COLO829 (cell line): ENCODE results near the gene FMNL2.
"Not testable (repeated sequence)": the region's sequence is repeated elsewhere in the genome, so short reads cannot be mapped to it uniquely, and the experiment has no call there.

ENCODE experiments used
- DNase-seq: peaks from one replicate; pipeline ENCODE4 v3.0.0; 2012; ENCODE audit warnings: low spot score

FMNL2 gene

DNA sequence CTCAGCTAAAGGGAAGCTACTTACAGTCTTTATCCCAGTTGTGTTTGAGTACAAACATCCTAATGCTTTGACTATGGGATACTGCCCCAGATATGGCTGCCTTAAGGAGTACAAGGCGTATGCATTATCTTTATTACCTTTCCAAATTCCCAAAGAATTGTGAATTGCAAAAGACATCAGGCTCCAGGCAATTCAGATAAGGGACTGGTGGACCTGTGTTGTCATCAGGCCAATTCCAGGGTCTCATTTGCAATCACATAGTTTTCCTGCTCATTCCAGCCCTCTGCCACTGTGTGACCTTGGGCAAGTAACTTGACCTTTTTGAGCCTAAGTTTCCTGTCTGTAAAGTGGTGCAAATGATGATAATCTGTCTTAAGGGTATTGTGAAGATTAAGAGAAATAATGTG, 137.5 kb downstream of the FMNL2 start:
- DNase-seq = no peak

DNA sequence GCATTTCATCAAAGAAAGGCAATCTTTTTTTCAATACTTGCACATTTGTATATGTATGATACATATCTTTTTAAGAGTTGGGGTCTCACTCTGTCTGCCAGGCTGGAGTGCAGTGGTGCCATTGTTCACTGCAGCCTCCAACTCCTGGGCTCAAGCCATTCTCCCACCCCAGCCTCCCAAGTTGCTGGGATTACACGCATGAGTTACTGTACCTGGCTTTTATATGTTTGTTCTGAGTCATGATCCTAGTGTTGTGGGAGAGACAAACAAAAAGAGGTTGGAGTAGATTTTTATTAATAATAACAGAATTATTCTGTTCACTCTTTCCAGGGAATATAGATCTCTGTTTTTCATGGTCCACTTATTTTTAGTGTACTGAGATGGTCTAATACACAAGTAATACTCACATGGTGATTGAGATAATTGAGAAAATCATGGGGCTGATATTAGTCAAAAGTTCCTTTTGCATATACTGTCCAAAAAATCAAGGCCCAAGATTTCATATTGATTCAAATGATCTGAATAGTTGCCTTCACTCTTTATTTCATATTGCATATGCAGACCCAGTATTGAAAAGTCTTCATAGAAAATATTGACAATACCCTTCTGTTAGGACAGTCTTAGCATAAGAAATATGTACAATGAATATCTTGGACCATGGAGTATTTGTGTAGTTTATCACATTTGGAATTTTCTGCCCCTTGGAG, 138.3 kb downstream of the FMNL2 start:
- no peak for DNase-seq

- not testable (repeated sequence) for DNase-seq
Observed at GRCh38 chr2:152474523-152474922, 139.5 kb downstream of the FMNL2 start.

DNA sequence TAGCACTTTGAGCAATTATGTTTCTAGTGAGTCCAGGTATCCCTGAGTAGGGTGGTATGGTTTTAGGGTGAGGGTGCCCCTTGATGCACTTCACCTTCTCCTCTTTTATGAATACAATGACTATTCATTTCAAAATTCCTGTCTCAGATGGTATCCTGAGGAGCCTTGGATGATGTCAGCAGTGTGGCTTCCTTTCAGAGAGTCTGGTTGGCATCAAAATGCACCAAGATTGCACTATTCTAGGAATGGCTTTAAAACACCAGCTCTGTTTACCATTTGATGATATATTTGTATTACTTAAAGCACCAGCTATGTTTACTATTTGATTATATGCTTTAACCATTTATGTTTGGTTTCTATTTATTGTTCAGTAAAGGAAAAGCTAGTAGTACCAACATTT, 141.0 kb downstream of the FMNL2 start:
- DNase-seq = no peak

DNA sequence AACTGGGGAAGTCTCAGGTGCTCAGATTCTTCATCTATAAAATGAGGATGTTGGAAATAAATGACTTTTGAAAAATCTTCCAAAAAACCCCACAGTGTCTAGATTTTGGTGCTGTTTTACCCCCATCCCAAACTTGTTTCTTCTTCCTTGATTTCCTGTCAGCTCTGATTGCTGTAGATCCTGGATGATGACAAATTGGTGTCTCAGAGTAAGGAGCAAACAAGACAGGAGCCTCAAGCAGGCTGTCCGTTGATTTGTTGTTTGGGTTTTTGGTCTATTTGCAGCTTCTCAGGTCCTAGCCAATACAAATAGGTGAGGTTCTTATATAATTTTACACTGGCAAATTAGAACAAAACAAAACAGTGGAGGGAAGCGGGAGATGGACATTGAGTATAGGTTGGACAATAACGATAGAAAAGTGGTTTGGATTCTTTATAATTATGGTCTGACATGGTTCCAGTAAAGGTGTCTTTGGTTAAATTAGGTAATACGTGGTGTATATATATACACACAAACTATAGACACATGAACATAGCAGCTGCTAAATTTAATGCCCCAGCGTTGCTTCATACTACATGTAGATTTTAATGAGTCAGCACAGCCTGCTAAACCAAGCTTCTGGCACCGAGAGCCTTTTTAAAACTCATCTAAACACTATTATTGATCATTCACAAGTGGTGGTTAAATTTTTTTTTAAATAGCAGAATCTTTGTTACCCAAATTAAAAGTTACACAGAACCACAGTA, 142.5 kb downstream of the FMNL2 start:
- no peak for DNase-seq

GRCh38 chr2:152479282-152479681, 144.3 kb downstream of the FMNL2 start:
- DNase-seq = no peak

GRCh38 chr2:152480821-152481399, 145.9 kb downstream of the FMNL2 start:
- no peak for DNase-seq

DNA sequence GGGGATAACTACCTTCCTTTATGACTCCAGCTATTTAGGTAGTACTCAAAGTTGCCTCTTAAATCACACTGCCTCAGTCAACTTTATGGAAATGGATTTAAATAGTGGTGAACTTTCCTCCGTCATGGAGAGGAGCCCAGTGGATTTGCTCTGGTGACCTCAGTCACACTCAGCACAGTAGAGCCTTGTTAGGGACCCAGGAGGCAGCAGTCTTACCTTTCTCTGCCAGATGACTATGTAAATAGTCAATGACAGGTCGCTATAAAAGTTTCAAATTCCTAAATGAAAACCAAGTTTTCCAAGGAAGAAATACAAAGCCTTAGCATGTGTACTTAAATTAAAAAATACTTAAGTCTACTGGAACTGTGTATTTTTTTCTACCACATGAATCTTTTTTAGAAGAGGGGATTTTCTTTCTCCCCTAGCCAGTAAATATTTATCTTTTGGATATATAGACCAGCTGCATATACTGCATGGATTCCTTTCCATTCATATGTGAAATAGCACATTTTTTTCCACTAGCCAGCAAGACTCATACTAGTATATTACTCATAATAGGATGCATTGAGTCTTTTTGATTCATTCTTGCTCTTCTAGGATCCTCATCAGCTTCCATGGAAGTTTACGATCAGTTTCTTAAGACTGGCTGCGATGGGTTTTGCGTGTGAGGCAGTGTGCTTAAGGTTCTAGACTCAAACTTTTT, 147.1 kb downstream of the FMNL2 start:
- DNase-seq = no peak

DNA sequence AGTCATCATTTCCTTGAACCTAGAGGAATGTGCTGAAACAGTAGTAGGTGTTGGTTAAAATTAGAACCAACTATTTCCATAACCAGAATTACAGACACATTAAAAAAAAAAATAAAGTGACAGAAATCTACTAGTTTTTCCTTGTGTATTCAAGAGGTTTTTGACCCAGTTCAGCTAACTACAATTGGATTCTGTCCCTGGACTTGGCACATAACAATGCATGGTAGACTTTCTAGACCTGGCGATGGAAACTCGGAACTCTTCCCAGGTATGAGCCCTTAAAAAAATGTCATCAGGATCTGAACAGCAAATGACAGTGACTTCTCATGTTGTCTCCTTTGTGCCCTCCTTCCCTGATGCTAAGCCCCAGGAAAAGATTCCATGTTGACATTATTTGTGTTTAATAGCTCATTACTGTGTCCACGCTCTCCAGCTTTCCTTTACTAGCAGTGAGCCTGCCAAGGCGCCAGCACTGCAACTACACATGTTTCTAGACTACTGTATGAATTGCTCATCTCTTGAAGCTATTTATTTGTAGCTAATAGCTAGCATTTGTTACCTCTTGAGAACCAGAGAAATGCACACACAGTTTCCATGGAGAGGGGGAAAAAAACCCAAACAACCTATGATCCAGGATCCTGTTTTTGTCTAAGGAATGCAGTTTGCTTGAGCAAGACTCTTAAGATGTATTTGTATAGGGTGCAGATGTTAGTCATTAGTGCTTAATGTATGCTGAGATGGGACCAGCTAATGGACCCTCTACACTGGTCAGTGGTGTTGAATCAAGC, 148.5 kb downstream of the FMNL2 start:
- DNase-seq = no peak

DNA sequence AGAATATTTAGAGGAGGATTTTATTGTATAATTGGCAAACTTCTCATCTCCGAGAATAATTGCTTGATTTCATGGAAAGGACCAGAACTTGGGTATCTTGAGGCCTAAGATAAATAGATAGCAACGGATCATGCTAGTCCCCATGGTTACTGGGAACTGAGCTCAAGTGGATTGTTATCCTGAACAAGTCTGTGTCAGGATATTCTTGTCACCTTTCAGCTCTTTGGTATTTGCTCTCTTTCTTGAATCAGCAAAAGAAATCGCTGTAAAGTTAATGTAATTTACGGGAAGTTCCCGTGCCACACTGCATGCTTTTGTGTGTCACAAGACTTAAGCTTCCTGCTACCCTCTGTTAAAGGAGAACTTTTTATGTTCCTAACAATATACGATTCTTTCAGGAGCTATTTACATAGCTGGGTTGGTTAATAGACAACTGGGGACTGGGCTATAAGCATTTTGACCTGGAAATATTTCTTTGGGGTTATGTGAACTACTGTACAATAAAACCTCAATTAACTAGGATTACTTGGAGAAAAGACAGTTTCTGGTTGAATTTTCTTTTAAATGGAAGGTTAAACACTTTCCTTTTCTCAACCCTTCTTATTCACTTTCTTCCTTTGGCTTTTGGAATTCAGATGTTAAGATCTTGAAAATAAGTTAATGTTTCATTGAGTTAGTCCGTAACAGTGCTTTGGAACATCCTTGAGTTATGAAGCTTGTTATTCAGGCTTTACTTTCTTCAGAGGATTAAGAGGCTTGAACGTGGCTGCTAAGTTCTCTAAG, 151.2 kb downstream of the FMNL2 start:
- DNase-seq = peak; percentile 76

- DNase-seq = no peak
Observed at GRCh38 chr2:152486737-152487400, 151.9 kb downstream of the FMNL2 start.

- no peak for DNase-seq
Observed at GRCh38 chr2:152488075-152488474, 153.1 kb downstream of the FMNL2 start.

DNA sequence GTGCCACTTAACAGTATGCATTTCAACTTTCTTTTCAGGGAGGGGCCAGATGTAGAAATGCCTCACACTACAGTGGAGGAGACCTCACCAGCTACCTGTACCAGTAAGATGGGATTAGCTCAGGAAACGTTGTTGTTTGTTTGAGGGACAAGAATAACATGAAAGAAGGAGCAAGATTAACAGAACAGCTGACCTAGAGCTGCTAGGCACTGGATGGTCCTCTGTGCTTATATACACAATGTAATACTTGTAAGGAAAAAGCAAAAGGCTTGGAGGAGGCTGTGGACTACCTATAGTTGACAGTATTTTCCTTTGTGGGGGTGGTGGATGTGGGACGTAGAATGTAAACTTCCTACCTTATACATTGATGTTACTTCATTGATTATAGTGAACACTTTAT, 154.4 kb downstream of the FMNL2 start:
- DNase-seq = no peak

- no peak for DNase-seq
Observed at GRCh38 chr2:152490686-152491455, 155.9 kb downstream of the FMNL2 start.

- DNase-seq = no peak
Observed at GRCh38 chr2:152492131-152492530, 157.2 kb downstream of the FMNL2 start.

DNA sequence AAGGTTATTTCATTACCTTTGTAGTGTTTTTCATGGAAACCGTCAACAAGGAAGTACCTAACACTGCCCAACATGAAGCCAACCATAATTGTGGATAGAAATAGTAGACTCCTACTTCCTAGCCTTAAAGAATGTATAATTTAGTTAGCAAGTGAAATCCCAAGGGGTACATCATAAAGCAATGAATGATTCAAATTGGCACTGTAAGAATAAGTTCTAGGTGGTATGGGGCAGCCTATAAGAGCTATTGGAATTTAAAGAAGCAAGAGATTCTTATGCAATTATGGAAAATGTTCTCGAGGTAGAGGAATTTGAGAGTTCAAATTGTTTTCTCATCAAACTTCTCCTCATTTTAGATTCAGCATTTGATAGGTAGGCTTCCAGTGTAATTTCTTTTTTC, 157.9 kb downstream of the FMNL2 start:
- DNase-seq = no peak

GRCh38 chr2:152493417-152493816, 158.4 kb downstream of the FMNL2 start:
- no peak for DNase-seq

DNA sequence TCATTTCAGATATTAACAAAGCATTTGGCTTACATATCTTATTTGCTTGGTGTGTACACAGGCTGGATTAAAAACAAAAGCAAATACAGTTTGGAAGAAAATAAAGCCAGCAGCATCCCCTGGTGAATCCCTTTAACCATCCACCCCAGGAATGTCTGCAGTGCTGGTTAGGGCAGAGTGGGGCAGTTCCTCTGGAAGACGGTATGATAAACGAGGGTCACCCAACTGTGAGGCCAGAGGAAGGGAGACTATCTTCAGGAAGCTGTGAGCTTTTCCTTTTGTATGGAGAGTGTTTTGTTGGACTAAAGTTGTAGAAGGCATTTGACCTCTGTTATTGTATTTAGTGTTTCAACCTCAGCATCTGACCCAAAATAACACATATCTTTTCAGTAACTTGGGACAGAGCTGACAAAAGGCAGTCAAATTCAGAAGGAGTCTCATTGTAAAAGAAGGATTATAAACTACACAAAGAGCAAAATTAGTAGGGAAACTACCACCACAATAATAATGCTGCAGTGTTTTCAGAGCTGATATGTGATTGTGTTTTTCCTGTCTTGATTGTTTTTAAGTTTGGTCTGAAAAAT, 159.1 kb downstream of the FMNL2 start:
- DNase-seq = no peak

DNA sequence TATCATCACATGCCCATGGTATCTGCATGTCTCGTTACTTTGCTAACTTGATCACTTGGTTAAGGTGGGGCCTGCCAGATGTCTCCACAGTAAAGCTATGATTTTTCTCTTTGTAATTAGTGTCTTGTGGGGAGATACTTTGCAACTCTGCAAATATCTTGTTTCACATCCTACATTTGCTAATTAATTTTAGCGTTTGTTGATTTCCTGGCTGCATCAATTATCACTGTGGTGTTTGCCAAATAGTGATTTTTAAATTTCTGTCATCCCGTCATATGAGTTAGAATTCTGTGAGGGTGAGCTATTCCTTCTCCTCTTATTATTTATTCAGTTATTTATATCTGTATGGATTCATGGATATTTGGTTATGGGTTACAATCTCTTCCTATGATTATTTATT, 161.4 kb downstream of the FMNL2 start:
- no peak for DNase-seq
